Cardiac muscle cell (in vitro differentiated cells and primary cell): ENCODE measurements around the gene RHOF. TPM values are rescaled to one million over a fixed set of nuclear protein-coding genes. Genes with fewer than 3 reads are reported as not detected.

Experiments
- DNase-seq, 2 donors: peaks; one replicate each; pipeline versions ENCODE4 v3.0.0 to v3.0.0-alpha.2; 2010 to 2017; ENCODE audit warnings: low read depth in 1 of 2, low spot score in 1 of 2
- H3K27ac ChIP-seq: fragments of 200-600 bp; sonication (generic); 2 replicates; pipeline ENCODE4 v1.5.1; 2016
- H3K27me3 ChIP-seq: fragments of 200-600 bp; sonication (generic); 2 replicates; pipeline ENCODE4 v1.6.0; 2016; ENCODE audit warnings: control low read depth
- H3K36me3 ChIP-seq: fragments of 200-600 bp; sonication (generic); 2 replicates; pipeline ENCODE4 v1.5.1; 2016; ENCODE audit warnings: control low read depth
- H3K4me1 ChIP-seq: fragments of 200-600 bp; sonication (generic); 2 replicates; pipeline ENCODE4 v1.8.1; 2017; ENCODE audit warnings: low read depth, mild to moderate bottlenecking, mixed run types
- H3K4me3 ChIP-seq: fragments of 200-600 bp; sonication (generic); 2 replicates; pipeline ENCODE4 v1.5.1; 2016; ENCODE audit warnings: mild to moderate bottlenecking
- H3K9me3 ChIP-seq: fragments of 200-600 bp; sonication (generic); 2 replicates; pipeline ENCODE4 v1.5.1; 2017; ENCODE audit warnings: low read depth, mild to moderate bottlenecking, control low read depth
- polyA plus RNA-seq: library from polyadenylated mRNA; unstranded; fragments of >200 nt; fragmentation: Nextera tagmentation; extraction: Ambion mirVana; gene quantifications from 2 replicates; pipeline ENCODE4 v1.2.1, GENCODE V29; 2016
- total RNA-seq: library from RNA; depleted of rRNA; stranded (reverse); fragments of >200 nt; gene quantifications from 2 replicates; pipeline ENCODE4 v1.2.3, GENCODE V29; 2016
- TF ChIP-seq, protein P1 (sequence below): IDR thresholded peaks from 2 replicates; pipeline ENCODE4 v1.5.1; 2012; ENCODE audit warnings: low read depth, mild to moderate bottlenecking, low read length

Gene RHOF
- total and polyA plus RNA-seq, 2 experiments from 2014 or later, result 21.5 to 56.3 TPM

DNA sequence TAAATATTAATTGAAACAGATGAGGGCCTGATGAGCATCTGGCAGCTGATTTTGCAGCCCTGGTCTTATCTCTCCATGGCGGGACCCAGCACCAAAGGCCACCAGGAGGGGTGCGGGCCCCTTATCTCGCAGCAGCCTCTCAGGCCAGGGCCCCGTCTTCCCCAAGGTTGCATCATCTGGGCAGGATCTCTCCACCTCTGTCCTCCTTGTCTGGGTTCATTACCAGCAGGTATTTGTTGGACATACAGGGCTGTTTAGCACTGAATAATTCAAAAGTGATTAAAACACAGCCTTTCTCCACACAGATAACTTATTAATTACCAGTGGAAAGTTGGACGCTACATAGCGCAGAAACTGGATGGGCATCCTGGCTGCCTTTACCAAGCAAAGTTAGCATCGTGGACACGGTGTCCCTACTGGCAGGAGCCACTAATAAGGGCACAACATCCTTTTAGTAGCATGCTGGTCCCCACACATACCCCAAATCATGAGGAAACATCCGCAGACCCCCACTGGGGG is 55.1 kb downstream of the RHOF start:
- no peak for DNase-seq
- Histone ChIP-seq H3K27me3 (no peaks in the 10 kb centered on the region), H3K36me3 (no peaks in the 10 kb centered on the region), H3K9me3 (no peaks in the 10 kb centered on the region), H3K4me3 (no peak overlapping the region), H3K4me1 (no peaks in the 10 kb centered on the region), H3K27ac (no peak overlapping the region)
- TF ChIP-seq, protein P1, sequence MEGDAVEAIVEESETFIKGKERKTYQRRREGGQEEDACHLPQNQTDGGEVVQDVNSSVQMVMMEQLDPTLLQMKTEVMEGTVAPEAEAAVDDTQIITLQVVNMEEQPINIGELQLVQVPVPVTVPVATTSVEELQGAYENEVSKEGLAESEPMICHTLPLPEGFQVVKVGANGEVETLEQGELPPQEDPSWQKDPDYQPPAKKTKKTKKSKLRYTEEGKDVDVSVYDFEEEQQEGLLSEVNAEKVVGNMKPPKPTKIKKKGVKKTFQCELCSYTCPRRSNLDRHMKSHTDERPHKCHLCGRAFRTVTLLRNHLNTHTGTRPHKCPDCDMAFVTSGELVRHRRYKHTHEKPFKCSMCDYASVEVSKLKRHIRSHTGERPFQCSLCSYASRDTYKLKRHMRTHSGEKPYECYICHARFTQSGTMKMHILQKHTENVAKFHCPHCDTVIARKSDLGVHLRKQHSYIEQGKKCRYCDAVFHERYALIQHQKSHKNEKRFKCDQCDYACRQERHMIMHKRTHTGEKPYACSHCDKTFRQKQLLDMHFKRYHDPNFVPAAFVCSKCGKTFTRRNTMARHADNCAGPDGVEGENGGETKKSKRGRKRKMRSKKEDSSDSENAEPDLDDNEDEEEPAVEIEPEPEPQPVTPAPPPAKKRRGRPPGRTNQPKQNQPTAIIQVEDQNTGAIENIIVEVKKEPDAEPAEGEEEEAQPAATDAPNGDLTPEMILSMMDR, result no peak

DNA sequence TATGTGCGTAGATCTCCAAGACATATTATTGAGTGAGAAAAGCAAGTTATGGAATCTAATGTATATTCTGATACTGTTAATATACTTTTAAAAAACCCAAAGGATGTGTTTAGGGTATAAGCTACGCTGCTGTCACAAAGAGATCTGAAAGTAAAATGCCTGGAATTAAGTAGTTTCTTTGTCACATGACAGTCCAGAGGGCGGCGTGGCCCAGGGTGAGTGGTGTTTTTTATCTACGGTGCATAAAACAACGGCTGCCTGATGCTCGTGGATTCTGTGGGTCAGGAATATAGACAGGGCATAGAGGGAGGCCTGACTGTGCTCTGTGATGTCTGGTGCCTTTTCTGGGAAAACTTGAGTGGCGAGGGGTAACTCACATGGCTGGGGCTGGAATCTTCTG is 59.6 kb downstream of the RHOF start:
- Histone ChIP-seq H3K4me1 (no peaks in the 10 kb centered on the region), H3K27ac (no peak overlapping the region), H3K4me3 (no peak overlapping the region), H3K36me3 (no peaks in the 10 kb centered on the region), H3K9me3 (no peaks in the 10 kb centered on the region), H3K27me3 (no peaks in the 10 kb centered on the region)
- TF ChIP-seq, protein P1, result no peak
- DNase-seq, result no peak

DNA sequence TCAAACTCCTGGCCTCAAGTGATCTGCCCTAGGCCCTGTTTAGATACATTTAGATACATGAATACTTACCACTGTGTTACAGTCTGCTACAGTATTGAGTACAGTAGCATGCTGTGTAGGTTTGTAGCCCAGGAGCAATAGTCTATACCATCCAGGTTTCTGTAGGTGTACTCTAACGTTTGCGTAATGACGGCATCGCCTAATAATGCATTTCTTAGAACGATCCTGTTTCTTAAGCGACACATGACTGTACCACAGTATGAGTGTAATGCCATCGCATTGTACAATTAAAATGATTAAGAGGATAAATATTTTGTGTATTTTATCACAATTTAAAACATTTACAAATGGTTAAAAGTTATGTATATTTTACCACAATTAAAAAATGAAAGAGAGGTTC is 62.0 kb downstream of the RHOF start:
- TF ChIP-seq, protein P1, result no peak
- no peaks in the 10 kb centered on the region for H3K27me3 ChIP-seq
- no peak for DNase-seq

DNA sequence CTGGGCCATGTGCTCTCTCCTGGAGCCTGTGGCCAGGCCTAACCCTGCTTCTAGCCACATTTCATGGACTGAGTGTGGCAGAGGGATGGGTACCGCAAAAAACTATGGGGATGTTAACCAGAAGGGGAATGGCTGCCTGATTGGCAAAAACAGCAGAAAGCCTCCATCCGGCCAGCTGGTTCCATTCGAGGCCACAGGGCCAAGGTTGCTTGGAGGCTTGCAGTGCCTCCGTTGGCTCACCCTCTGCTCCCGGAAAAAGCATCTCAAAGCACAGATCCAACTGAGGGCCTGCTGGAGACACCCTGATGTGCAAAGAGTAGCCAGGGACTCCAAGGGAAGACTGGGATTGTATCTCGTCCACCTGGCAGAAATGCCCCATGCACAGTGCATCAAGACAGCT is 64.5 kb downstream of the RHOF start:
- H3K27ac ChIP-seq, result no peak overlapping the region

More for the DNA sequence above, 62.0 kb downstream of the RHOF start:
- H3K4me3 ChIP-seq, result no peak overlapping the region
- H3K9me3 ChIP-seq, result no peaks in the 10 kb centered on the region
- no peak overlapping the region for H3K27ac ChIP-seq
- H3K36me3 ChIP-seq, result no peaks in the 10 kb centered on the region
- no peaks in the 10 kb centered on the region for H3K4me1 ChIP-seq

More for the DNA sequence above, 64.5 kb downstream of the RHOF start:
- H3K9me3 ChIP-seq, result no peaks in the 10 kb centered on the region
- DNase-seq, result no peak
- H3K4me3 ChIP-seq, result no peak overlapping the region
- no peaks in the 10 kb centered on the region for H3K4me1 ChIP-seq
- TF ChIP-seq, protein P1, result no peak
- H3K27me3 ChIP-seq, result no peaks in the 10 kb centered on the region
- H3K36me3 ChIP-seq, result no peaks in the 10 kb centered on the region

Other genes starting within 250 kb of the RHOF start
- gene KDM2B, start 212.7 kb downstream of the RHOF start, total RNA-seq, result 70.5 and 82.1 TPM in 2 replicates
- 30.8 and 35.8 TPM in 2 replicates for gene KDM2B, start 212.7 kb downstream of the RHOF start, polyA plus RNA-seq
- 36.7 and 41.5 TPM in 2 replicates for gene ORAI1, start 167.2 kb downstream of the RHOF start, total RNA-seq
- 63.4 and 72.2 TPM in 2 replicates for gene ORAI1, start 167.2 kb downstream of the RHOF start, polyA plus RNA-seq
- gene MORN3, start 124.0 kb downstream of the RHOF start, total RNA-seq, result 1.1 and 2.0 TPM in 2 replicates
- 1.6 and 2.8 TPM in 2 replicates for gene MORN3, start 124.0 kb downstream of the RHOF start, polyA plus RNA-seq
- gene TMEM120B, start 80.9 kb downstream of the RHOF start, total RNA-seq, result 11.7 and 30.7 TPM in 2 replicates
- 19.7 and 23.0 TPM in 2 replicates for gene TMEM120B, start 80.9 kb downstream of the RHOF start, polyA plus RNA-seq
- 8.0 and 15.1 TPM in 2 replicates for gene SETD1B, start 10.3 kb upstream of the RHOF start, total RNA-seq
- gene SETD1B, start 10.3 kb upstream of the RHOF start, polyA plus RNA-seq, result 2.4 and 3.8 TPM in 2 replicates
- gene HPD, start 65.2 kb upstream of the RHOF start, total RNA-seq, result not detected in 2 replicates
- gene HPD, start 65.2 kb upstream of the RHOF start, polyA plus RNA-seq, result 0.16 TPM in 1 of 2 replicates, not detected in the other
- gene PSMD9, start 95.1 kb upstream of the RHOF start, total RNA-seq, result 130 and 132 TPM in 2 replicates
- 78.4 and 110 TPM in 2 replicates for gene PSMD9, start 95.1 kb upstream of the RHOF start, polyA plus RNA-seq
- gene CFAP251, start 124.9 kb upstream of the RHOF start, total RNA-seq, result 1.1 and 3.8 TPM in 2 replicates
- 0.31 and 1.7 TPM in 2 replicates for gene CFAP251, start 124.9 kb upstream of the RHOF start, polyA plus RNA-seq
- gene BCL7A, start 228.2 kb upstream of the RHOF start, total RNA-seq, result 16.2 and 30.5 TPM in 2 replicates
- 19.1 and 20.8 TPM in 2 replicates for gene BCL7A, start 228.2 kb upstream of the RHOF start, polyA plus RNA-seq